Testis (tissue), 2 donors: ENCODE results near the gene PTPRU.

Source experiments
- CTCF ChIP-seq, 3 experiments: fragments of 450-650 bp in 2 of 3; fragments of 200-600 bp in 1 of 3; sonication (generic) in 1 of 3; IDR thresholded peaks; one replicate each; pipeline ENCODE4 v1.5.1; 2016 to 2019; ENCODE audit warnings: antibody characterized with exemption in 3 of 3, mild to moderate bottlenecking in 2 of 3, moderate library complexity in 1 of 3
- POLR2A ChIP-seq: fragments of 450-650 bp; IDR thresholded peaks from one replicate; pipeline ENCODE4 v1.6.1; 2017; ENCODE audit warnings: antibody characterized with exemption, mild to moderate bottlenecking, moderate library complexity

- TF ChIP-seq CTCF (IDR thresholded peaks at IDR 0.05) (no peak), POLR2A (no peak)
Observed at GRCh38 chr1:29193879-29194455, 42.4 kb upstream of the PTPRU start.
